HepG2 (cell line): ENCODE measurements around the gene SLIT1. TPM values are rescaled to one million over a fixed set of nuclear protein-coding genes. Genes with fewer than 3 reads are reported as not detected.

Experiments
- ARNTL ChIP-seq: sonication (generic); formaldehyde crosslinking; IDR thresholded peaks from 2 replicates; pipeline ENCODE4 v1.4.0; 2020; ENCODE audit warnings: mild to moderate bottlenecking, missing genetic modification reagents
- BRD4 ChIP-seq: sonication (generic); formaldehyde crosslinking; IDR thresholded peaks from 2 replicates; pipeline ENCODE4 v1.4.0; 2020; ENCODE audit warnings: missing genetic modification reagents
- CBFB ChIP-seq: sonication (generic); formaldehyde crosslinking; IDR thresholded peaks from 2 replicates; pipeline ENCODE4 v1.4.0; 2020; ENCODE audit warnings: missing genetic modification reagents
- CREM ChIP-seq, 2 experiments: sonication (generic) in 1 of 2; formaldehyde crosslinking in 1 of 2; IDR thresholded peaks; 2 replicates each; pipeline versions ENCODE4 v1.4.0 to v1.6.1; 2016 to 2020; ENCODE audit warnings: antibody characterized with exemption in 1 of 2, mild to moderate bottlenecking in 1 of 2, missing genetic modification reagents in 1 of 2
- HNF4G ChIP-seq, 2 experiments: sonication (generic) in 1 of 2; formaldehyde crosslinking in 1 of 2; IDR thresholded peaks; 2 replicates each; pipeline versions ENCODE4 v1.4.0 to v1.6.1; 2011 to 2020; ENCODE audit warnings: borderline replicate concordance in 2 of 2, low read depth in 2 of 2, mild to moderate bottlenecking in 2 of 2, low read length in 1 of 2, missing genetic modification reagents in 1 of 2, moderate library complexity in 1 of 2
- HOXD1 ChIP-seq: sonication (generic); formaldehyde crosslinking; IDR thresholded peaks from 2 replicates; pipeline ENCODE4 v1.5.0; 2020; ENCODE audit warnings: missing genetic modification reagents
- ISX ChIP-seq: sonication (generic); formaldehyde crosslinking; conservative IDR thresholded peaks from 2 replicates; pipeline ENCODE4 v1.5.0; 2020; ENCODE audit warnings: missing genetic modification reagents
- KAT2B ChIP-seq: fragments of 150-350 bp; IDR thresholded peaks from 2 replicates; pipeline ENCODE4 v1.6.1; 2014; ENCODE audit warnings: low read depth, low read length, borderline replicate concordance
- NFKB2 ChIP-seq: sonication (generic); formaldehyde crosslinking; IDR thresholded peaks from 2 replicates; pipeline ENCODE4 v1.4.0; 2020; ENCODE audit warnings: missing genetic modification reagents, borderline replicate concordance
- POGZ ChIP-seq: sonication (generic); formaldehyde crosslinking; IDR thresholded peaks from 2 replicates; pipeline ENCODE4 v1.4.0; 2020; ENCODE audit warnings: mild to moderate bottlenecking, missing genetic modification reagents
- POLR2G ChIP-seq: fragments of 200-400 bp; formaldehyde crosslinking; IDR thresholded peaks from 2 replicates; pipeline ENCODE4 v1.6.1; 2018; ENCODE audit warnings: mild to moderate bottlenecking, low read depth, low read length, moderate library complexity
- REL ChIP-seq: sonication (generic); formaldehyde crosslinking; conservative IDR thresholded peaks from 2 replicates; pipeline ENCODE4 v1.8.0; 2022; ENCODE audit warnings: mild to moderate bottlenecking, missing genetic modification reagents, moderate library complexity
- RXRA ChIP-seq: sonication (generic); formaldehyde crosslinking; IDR thresholded peaks from 2 replicates; pipeline ENCODE4 v1.5.1; 2020; ENCODE audit warnings: missing genetic modification reagents
- TBL1XR1 ChIP-seq: fragments of 150-350 bp; IDR thresholded peaks from 2 replicates; pipeline ENCODE4 v1.6.1; 2014; ENCODE audit warnings: borderline replicate concordance, low read length; ENCODE audit not compliant: partially characterized antibody
- TCF12 ChIP-seq, 2 experiments: fragments of 450-650 bp in 1 of 2; sonication (generic) in 1 of 2; formaldehyde crosslinking in 1 of 2; IDR thresholded peaks; 2 replicates each; pipeline versions ENCODE4 v1.6.1 to v1.8.0; 2017 to 2022; ENCODE audit warnings: antibody characterized with exemption in 1 of 2, mild to moderate bottlenecking in 1 of 2, missing genetic modification reagents in 1 of 2, moderate library complexity in 1 of 2
- TEAD2 ChIP-seq: sonication (generic); formaldehyde crosslinking; IDR thresholded peaks from 2 replicates; pipeline ENCODE4 v1.9.0; 2021; ENCODE audit warnings: missing genetic modification reagents
- ZBTB7B ChIP-seq: sonication (generic); formaldehyde crosslinking; IDR thresholded peaks from 2 replicates; pipeline ENCODE4 v1.4.0; 2020; ENCODE audit warnings: missing genetic modification reagents
- ZFP37 ChIP-seq: sonication (generic); formaldehyde crosslinking; IDR thresholded peaks from 2 replicates; pipeline ENCODE4 v1.4.0; 2020; ENCODE audit warnings: missing genetic modification reagents, borderline replicate concordance
- ZZZ3 ChIP-seq: sonication (generic); formaldehyde crosslinking; IDR thresholded peaks from 2 replicates; pipeline ENCODE4 v1.4.0; 2020; ENCODE audit warnings: missing genetic modification reagents, mild to moderate bottlenecking, borderline replicate concordance
- polyA plus RNA-seq, 8 experiments: library from polyadenylated mRNA; depleted of rRNA in 3 of 8; stranded (reverse) in 7 of 8; unstranded in 1 of 8; fragments of >200 nt; fragmentation: Illumina TruSeq in 4 of 8; extraction: Trizol in 4 of 8; gene quantifications; 2 replicates each; pipeline versions ENCODE4 v1.2.1 to v1.2.3, GENCODE V29; 2011 to 2016; ENCODE audit warnings: low read depth in 4 of 8, missing spikeins in 1 of 8, mixed read lengths in 1 of 8; ENCODE audit not compliant: insufficient read depth in 1 of 8
- total RNA-seq, 5 experiments: library from RNA; depleted of rRNA; stranded (reverse); fragments of >200 nt; fragmentation: Illumina TruSeq; extraction: Trizol; gene quantifications; 2 replicates each; pipeline ENCODE4 v1.2.3, GENCODE V29; 2016; ENCODE audit warnings: low read depth in 1 of 5
- TF ChIP-seq, protein P1 (sequence below): sonication (generic); formaldehyde crosslinking; IDR thresholded peaks from 2 replicates; pipeline ENCODE4 v1.4.0; 2020; ENCODE audit warnings: missing genetic modification reagents
- TF ChIP-seq, protein P2 (sequence below): sonication (generic); formaldehyde crosslinking; IDR thresholded peaks from 2 replicates; pipeline ENCODE4 v1.9.0; 2021; ENCODE audit warnings: missing genetic modification reagents, borderline replicate concordance
- TF ChIP-seq, protein P3 (sequence below): sonication (generic); formaldehyde crosslinking; IDR thresholded peaks from 2 replicates; pipeline ENCODE4 v1.4.0; 2020; ENCODE audit warnings: mild to moderate bottlenecking, missing genetic modification reagents
- TF ChIP-seq, protein P4 (sequence below): sonication (generic); formaldehyde crosslinking; conservative IDR thresholded peaks from 2 replicates; pipeline ENCODE4 v1.4.0; 2020; ENCODE audit warnings: missing genetic modification reagents

SLIT1 gene
- total and polyA plus RNA-seq, 2 of the 13 experiments (the other 11 are each of a cell fraction or from before 2014, with no cell fraction given), result 0.09 to 0.33 TPM

DNA sequence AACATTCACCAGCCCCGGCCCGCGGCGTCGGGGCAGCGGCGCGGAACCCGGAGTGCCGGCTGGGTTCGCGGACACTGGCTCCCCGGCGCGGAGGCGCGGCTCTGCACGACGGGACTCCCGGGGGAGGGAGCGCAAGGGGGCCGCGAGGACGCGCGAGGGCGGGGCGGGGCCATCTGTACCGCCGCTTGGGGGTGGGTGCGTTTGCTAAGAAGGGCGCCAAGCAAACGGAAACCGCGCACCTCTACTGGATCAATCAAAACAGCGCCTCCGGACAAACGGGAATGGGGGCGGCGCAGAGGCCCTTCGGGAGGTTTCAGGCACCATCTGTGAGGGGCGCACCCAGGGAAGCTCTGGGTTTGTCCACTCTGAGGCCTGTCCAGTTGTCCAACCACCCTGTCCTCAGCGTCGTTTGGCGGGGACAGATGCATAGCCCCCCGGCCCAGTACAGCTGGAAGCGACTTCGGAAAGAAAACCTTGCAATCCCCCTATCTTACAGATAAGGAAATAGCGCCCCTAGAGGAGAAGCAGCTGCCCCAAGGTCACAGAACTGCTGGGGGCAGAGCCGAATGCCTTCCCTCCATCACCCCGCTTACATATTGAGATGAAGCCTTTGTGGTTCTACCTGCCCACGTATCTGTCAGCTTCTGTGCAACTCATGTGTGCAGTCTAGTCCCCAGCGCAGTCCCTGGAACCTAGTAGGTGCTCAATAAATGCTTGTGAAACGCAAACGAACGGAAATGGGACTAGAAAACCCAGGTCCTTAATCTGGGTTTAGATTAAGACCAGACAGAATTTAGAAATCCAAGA, 10.7 kb upstream of the SLIT1 start (continued):
- TF ChIP-seq, protein P1, sequence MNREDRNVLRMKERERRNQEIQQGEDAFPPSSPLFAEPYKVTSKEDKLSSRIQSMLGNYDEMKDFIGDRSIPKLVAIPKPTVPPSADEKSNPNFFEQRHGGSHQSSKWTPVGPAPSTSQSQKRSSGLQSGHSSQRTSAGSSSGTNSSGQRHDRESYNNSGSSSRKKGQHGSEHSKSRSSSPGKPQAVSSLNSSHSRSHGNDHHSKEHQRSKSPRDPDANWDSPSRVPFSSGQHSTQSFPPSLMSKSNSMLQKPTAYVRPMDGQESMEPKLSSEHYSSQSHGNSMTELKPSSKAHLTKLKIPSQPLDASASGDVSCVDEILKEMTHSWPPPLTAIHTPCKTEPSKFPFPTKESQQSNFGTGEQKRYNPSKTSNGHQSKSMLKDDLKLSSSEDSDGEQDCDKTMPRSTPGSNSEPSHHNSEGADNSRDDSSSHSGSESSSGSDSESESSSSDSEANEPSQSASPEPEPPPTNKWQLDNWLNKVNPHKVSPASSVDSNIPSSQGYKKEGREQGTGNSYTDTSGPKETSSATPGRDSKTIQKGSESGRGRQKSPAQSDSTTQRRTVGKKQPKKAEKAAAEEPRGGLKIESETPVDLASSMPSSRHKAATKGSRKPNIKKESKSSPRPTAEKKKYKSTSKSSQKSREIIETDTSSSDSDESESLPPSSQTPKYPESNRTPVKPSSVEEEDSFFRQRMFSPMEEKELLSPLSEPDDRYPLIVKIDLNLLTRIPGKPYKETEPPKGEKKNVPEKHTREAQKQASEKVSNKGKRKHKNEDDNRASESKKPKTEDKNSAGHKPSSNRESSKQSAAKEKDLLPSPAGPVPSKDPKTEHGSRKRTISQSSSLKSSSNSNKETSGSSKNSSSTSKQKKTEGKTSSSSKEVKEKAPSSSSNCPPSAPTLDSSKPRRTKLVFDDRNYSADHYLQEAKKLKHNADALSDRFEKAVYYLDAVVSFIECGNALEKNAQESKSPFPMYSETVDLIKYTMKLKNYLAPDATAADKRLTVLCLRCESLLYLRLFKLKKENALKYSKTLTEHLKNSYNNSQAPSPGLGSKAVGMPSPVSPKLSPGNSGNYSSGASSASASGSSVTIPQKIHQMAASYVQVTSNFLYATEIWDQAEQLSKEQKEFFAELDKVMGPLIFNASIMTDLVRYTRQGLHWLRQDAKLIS, result no peak
- TF ChIP-seq ISX (CRISPR knock-in tag), result no peak
- TF ChIP-seq ZBTB7B (CRISPR knock-in tag), result peak; percentile 28; the same call in 1 of the 2 replicates
- peak; percentile 24; the same call in 1 of the 2 replicates for TF ChIP-seq NFKB2
- no peak for TF ChIP-seq REL (CRISPR knock-in tag)
- no peak for TF ChIP-seq BRD4 (CRISPR knock-in tag)
- no peak for TF ChIP-seq ARNTL (CRISPR knock-in tag)
- TF ChIP-seq, protein P2, sequence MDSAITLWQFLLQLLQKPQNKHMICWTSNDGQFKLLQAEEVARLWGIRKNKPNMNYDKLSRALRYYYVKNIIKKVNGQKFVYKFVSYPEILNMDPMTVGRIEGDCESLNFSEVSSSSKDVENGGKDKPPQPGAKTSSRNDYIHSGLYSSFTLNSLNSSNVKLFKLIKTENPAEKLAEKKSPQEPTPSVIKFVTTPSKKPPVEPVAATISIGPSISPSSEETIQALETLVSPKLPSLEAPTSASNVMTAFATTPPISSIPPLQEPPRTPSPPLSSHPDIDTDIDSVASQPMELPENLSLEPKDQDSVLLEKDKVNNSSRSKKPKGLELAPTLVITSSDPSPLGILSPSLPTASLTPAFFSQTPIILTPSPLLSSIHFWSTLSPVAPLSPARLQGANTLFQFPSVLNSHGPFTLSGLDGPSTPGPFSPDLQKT (CRISPR knock-in tag), result no peak
- TF ChIP-seq ZZZ3 (CRISPR knock-in tag), result no peak
- TF ChIP-seq CBFB (CRISPR knock-in tag), result no peak
- no peak for TF ChIP-seq ZFP37 (CRISPR knock-in tag)
- no peak for TF ChIP-seq POGZ (CRISPR knock-in tag)
- no peak for TF ChIP-seq CREM (IDR thresholded peaks at IDR 0.05)
- no peak for TF ChIP-seq CREM (CRISPR knock-in tag; IDR thresholded peaks at IDR 0.05)
- TF ChIP-seq KAT2B, result no peak
- TF ChIP-seq POLR2G, result no peak
- no peak for TF ChIP-seq HNF4G (IDR thresholded peaks at IDR 0.05; ENCODE audit: borderline replicate concordance, low read depth, low read length)
- TF ChIP-seq HNF4G (CRISPR knock-in tag; IDR thresholded peaks at IDR 0.05; ENCODE audit: borderline replicate concordance, low read depth), result no peak
- TF ChIP-seq, protein P3, sequence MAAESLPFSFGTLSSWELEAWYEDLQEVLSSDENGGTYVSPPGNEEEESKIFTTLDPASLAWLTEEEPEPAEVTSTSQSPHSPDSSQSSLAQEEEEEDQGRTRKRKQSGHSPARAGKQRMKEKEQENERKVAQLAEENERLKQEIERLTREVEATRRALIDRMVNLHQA (CRISPR knock-in tag), result no peak
- TF ChIP-seq, protein P4, sequence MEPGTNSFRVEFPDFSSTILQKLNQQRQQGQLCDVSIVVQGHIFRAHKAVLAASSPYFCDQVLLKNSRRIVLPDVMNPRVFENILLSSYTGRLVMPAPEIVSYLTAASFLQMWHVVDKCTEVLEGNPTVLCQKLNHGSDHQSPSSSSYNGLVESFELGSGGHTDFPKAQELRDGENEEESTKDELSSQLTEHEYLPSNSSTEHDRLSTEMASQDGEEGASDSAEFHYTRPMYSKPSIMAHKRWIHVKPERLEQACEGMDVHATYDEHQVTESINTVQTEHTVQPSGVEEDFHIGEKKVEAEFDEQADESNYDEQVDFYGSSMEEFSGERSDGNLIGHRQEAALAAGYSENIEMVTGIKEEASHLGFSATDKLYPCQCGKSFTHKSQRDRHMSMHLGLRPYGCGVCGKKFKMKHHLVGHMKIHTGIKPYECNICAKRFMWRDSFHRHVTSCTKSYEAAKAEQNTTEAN, result 0 out of 2 replicates have a peak, but pooled peaks have one; percentile 26
- no peak for TF ChIP-seq RXRA (CRISPR knock-in tag)
- no peak for TF ChIP-seq TCF12 (IDR thresholded peaks at IDR 0.05)
- TF ChIP-seq TCF12 (CRISPR knock-in tag; IDR thresholded peaks at IDR 0.05), result no peak
- TF ChIP-seq TBL1XR1, result no peak
- no peak for TF ChIP-seq TEAD2
- TF ChIP-seq HOXD1, result 0 out of 2 replicates have a peak, but pooled peaks have one; percentile 33
